Stimulated activated CD4-positive, alpha-beta T cell treated with anti-CD3 and anti-CD28 coated beads, Interleukin-1b, Interleukin-23, amount 100 ng/mL, for 48 hours (primary cell): ENCODE results near the gene ZDHHC14.

ENCODE experiments used
- DNase-seq: peaks from one replicate; pipeline ENCODE4 v3.0.0-alpha.2; 2020

The ZDHHC14 gene

GRCh38 chr6:157520596-157521361, 139.8 kb downstream of the ZDHHC14 start:
- DNase-seq: no peak

- DNase-seq: no peak
These were observed 140.7 kb downstream of the ZDHHC14 start for GRCh38 chr6:157521362-157522335.

GRCh38 chr6:157522472-157522871, 141.5 kb downstream of the ZDHHC14 start:
- no peak for DNase-seq

GRCh38 chr6:157524735-157525134, 143.7 kb downstream of the ZDHHC14 start:
- DNase-seq: no peak

GRCh38 chr6:157525292-157525889, 144.4 kb downstream of the ZDHHC14 start:
- no peak for DNase-seq

GRCh38 chr6:157525918-157526425, 145.0 kb downstream of the ZDHHC14 start:
- no peak for DNase-seq

- DNase-seq: no peak
These were observed 146.5 kb downstream of the ZDHHC14 start for GRCh38 chr6:157527471-157527907.

- DNase-seq: no peak
These were observed 148.1 kb downstream of the ZDHHC14 start for GRCh38 chr6:157528931-157529653.

GRCh38 chr6:157529654-157530039, 148.7 kb downstream of the ZDHHC14 start:
- DNase-seq: no peak

- DNase-seq: no peak
These were observed 149.1 kb downstream of the ZDHHC14 start for GRCh38 chr6:157530126-157530525.

- DNase-seq: no peak
These were observed 149.8 kb downstream of the ZDHHC14 start for GRCh38 chr6:157530724-157531168.

GRCh38 chr6:157531169-157531985, 150.4 kb downstream of the ZDHHC14 start:
- no peak for DNase-seq

- no peak for DNase-seq
These were observed 151.0 kb downstream of the ZDHHC14 start for GRCh38 chr6:157531986-157532365.

- no peak for DNase-seq
These were observed 152.3 kb downstream of the ZDHHC14 start for GRCh38 chr6:157533048-157533871.

- DNase-seq: no peak
These were observed 153.3 kb downstream of the ZDHHC14 start for GRCh38 chr6:157534134-157534871.

- DNase-seq: no peak
These were observed 154.0 kb downstream of the ZDHHC14 start for GRCh38 chr6:157534977-157535339.

GRCh38 chr6:157535340-157536222, 154.6 kb downstream of the ZDHHC14 start:
- DNase-seq: no peak

GRCh38 chr6:157536223-157536545, 155.2 kb downstream of the ZDHHC14 start:
- no peak for DNase-seq

- DNase-seq: no peak
These were observed 156.6 kb downstream of the ZDHHC14 start for GRCh38 chr6:157537556-157537955.
